Adipose tissue (tissue), 3 donors: ENCODE data around the gene DNAJC25. TPM values are rescaled to one million over a fixed set of nuclear protein-coding genes. Genes with fewer than 3 reads are reported as not detected.
"Not testable (repeated sequence)": the region's sequence is repeated elsewhere in the genome, so short reads cannot be mapped to it uniquely, and the experiment has no call there.

ENCODE experiments used
- H3K27ac ChIP-seq: one replicate; pipeline ENCODE4 v1.5.1; 2013; ENCODE audit warnings: low read depth, low read length
- WGBS, 3 donors: extraction: QIAGEN DNeasy Blood & Tissue Kit; methylation state at CpG; one replicate each; pipeline ENCODE4 v1.1.7; 2013; 5-methylcytosine and 5-hydroxymethylcytosine counted together
- polyA plus RNA-seq, 3 donors: library from polyadenylated mRNA; stranded (reverse); fragments of 200-250 nt; gene quantifications; one replicate each; pipeline ENCODE4 v1.2.3, GENCODE V29; 2013
- donor health status: healthy with polysubstance abuse.
- donor health status: Bipolar disorder and iron deficiency.
- donor health status: healthy.

Gene DNAJC25
- polyA plus RNA-seq = 1 to 10 TPM; 4.1 to 8.0 (median 6.0) TPM

DNA sequence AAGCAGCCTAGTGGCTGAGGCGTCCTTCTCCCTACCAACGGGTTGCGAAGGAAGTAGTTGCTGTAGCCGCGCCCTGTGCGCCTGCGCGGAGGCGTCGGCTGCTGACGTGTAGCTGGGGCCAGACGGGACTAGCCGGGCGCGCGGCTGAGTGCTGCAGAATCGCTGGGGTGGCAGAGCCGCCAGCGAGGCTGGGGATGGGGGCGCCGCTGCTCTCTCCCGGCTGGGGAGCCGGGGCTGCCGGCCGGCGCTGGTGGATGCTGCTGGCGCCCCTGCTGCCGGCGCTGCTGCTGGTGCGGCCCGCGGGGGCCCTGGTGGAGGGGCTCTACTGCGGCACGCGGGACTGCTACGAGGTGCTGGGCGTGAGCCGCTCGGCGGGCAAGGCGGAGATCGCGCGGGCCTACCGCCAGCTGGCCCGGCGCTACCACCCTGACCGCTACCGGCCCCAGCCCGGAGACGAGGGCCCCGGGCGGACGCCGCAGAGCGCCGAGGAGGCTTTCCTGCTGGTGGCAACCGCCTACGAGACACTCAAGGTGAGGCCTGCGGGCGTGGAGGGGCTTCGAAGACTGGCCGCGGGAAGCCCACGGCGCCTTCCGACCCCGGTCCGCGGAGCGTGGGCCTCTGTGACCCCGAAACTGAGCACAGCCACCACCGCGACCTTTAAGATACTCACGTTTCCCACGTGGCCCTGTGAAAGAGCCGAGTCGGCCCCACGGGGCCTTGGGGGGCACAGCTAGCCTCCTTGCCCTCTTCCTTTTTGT, at the start of gene DNAJC25:
Gene DNAJC25, plus strand, starts transcription at position 121 of the 758 bp plus-strand sequence. Its CDS starts 74 bp downstream, at position 195.
- H3K27ac ChIP-seq = peak within 1 kb of the TSS; percentile 17
- 0 to 1% (median 0%) methylated on average over 59 to 79 of the region's 79 CpGs for WGBS, 3 donors

DNA sequence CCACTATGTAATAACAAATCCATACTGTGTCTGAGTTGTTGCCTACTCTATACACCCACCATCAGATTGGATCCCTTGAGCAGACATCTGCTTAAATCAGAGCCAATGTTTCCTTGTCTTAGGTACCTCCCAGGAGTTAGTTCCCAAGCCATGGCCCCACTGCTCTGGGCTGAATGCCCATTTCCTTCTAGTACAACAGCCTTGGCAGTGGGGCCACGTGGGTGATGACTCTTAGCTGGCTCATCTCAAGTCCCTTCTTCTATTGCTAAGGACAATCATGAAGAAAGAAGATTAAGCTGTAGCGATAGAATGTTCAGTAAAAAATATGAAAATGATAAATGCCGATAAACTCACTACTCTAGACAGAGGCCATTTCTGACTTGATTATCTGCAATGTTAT, 48.2 kb upstream of the DNAJC25 start:
- 82 to 88% (median 87%) methylated on average over 3 of the region's 3 CpGs for WGBS, 3 donors
- H3K27ac ChIP-seq = no peak overlapping the region

DNA sequence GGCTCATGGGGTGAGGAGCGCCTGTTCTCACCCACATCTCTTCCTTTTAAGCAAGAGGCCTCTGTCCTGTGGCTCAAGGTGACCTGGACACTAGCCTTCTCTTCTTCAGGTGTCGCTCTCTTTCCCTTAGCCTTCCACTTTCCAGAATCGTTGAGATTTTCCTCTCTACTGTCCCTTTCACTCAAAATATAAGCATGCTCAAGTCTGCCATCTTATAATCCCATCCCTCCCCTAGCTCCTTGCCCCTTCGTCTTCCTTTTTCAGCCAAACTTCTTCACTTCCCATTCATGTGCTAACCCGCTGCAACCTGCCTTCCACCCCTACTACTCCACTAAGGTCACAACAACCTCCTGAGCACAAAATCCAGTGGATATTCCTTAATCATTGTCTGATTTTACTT, 44.8 kb upstream of the DNAJC25 start:
- H3K27ac ChIP-seq = no peak overlapping the region
- WGBS, 3 donors = 93 to 96% (median 96%) methylated on average over 5 of the region's 5 CpGs

DNA sequence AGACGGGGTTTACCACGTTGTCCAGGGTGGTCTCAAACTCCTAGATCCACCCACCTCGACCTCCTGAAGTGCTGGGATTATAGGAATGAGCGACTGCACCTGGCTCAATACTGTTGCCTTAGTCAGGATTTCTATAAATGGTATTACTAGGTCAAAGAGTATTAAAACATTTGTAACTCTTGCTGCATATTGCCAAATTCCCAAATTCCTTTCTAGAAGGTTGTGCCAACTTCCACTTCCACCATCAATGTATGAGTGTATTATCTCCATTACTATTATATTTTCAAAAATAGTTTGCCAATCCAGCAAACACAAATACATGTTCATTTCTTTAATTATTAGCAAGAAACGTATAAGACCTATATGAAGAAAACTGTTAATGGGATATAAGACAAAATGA, 42.3 kb upstream of the DNAJC25 start:
- WGBS, 3 donors = 79 to 93% (median 80%) methylated on average over 5 of the region's 5 CpGs
- no peak overlapping the region for H3K27ac ChIP-seq

DNA sequence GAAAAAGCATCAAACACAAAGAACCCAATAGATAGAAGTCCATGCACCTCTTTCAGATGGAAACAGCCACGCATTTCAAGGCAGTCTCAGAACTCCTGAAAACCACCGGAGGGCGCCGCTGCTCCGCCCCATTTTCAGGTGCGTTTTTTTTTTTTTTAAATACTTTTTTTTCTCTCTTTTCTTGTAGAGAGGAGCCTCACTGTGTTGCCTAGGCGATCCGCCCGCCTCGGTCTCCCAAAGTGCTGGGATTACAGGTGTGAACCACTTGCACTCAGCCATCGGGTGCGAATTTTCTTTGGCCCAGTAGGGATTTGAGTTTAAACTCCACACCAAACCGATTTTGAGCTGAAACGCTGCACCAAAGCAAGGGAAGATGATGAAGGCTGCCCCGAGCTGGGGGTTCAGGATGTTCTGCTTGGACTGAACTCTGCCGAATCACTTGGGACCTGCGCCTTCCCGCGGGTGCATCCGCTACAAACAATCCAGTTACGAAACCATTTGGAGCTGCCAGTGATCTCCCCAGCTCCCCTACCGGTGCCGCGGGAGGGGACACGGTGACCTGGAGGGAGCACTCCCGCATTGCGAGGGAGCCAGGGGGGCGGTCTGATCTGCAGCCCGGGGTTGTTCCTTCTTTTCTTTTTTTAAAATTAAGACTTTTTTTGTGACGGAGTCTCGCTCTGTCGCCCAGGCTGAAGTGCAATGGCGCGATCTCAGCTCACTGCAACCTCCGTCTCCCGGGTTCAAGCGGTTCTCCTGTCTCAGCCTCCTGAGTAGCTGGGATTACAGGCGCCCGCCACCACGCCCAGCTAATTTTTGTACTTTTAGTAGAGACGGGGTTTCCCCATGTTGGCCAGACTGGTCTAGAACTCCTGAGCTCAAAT, 33.0 kb upstream of the DNAJC25 start:
- 0 to 1% (median 1%) methylated on average over 41 of the region's 41 CpGs for WGBS, 3 donors
- H3K27ac ChIP-seq = peak overlapping the region; percentile 62

DNA sequence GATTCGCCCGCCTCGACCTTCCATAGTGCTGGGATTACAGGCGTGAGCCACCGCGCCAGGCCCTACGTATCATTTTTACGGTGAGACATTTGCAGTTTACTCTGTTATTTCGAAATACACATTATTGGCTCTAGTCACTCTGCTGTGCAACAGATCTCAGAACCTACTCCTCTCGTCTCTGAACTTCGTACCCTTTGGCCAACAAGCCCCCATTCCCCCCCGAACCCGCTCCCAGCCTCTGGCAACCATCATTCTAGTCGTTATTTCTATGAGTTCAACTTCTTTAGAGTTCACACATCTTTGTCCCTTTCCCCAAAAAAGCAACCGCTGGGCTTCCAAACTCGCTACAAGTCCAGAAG, 32.4 kb upstream of the DNAJC25 start:
- peak overlapping the region; percentile 62 for H3K27ac ChIP-seq
- WGBS, 3 donors = 1 to 2% (median 2%) methylated on average over 16 of the region's 16 CpGs

DNA sequence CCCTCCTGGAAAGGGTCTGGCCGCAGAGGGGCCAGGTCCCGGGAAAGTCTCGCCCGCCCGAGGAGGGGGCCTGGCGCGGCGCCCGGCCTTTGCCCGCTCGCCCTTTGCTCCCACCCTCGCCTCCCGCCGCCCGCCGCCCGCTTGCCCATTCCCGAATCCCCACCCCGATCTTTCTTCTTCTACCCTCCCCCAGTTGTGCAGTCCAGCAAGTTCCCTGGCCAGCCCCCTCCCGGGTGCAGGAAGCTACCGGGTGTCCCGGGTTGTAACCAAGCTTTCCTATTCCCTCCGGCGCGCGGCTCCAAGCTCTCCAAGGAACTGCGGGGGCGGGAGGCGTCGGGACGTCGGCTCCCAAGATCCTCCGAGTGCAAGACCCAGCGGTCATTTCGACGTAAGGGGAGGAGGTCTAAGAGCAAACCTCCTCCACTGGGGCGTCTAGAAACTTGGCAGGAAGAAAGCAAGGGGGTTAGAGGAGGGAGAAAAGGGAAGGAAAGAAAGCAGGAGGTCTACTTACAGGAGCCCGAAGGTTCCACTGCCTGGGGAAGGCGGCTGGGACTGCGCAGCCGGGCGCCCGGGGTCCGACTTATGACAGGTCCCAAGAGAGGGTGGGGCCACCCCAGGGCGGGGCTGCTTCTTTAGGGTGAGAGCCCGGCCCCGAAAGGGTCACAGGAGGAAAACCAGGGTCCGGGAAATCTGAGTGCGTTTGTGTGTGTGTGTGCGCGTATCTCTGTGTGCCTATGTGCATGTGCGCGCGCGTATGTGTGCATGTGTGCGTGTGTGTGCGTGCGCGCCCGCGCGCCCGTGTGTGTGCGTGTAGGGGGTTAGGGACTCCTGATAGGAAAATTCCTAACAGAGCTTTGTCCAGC, 31.8 kb upstream of the DNAJC25 start, which contains the start of gene PTGR1:
Gene PTGR1, minus strand, starts transcription at position 556 of the 863 bp plus-strand sequence. CDS start 2,225 bp downstream, outside the sequence.
- peak within 1 kb of the TSS; percentile 62 for H3K27ac ChIP-seq
- 0 to 1% (median 1%) methylated on average over 61 to 64 of the region's 64 CpGs for WGBS, 3 donors

DNA sequence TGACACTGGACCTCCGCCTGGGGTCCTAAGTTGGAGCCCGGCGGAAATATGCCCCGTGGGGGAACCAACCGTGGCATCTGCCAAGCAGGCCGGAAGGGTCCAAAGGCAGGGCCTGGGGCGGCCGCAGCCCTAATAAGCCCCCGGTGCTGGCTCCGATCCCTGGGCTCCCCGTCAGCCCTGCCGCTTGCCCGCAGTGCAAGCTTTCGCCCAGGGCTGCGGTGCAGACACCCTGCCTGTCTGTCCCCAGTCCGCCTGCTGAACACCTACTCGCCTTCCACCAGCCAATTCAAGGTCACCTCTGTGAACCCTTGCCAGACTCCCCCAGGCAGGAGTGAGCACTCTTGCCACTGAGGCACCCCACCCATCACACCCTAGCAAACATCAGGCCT, 31.2 kb upstream of the DNAJC25 start:
- no peak overlapping the region for H3K27ac ChIP-seq
- 11 to 40% (median 37%) methylated on average over 15 to 17 of the region's 17 CpGs for WGBS, 3 donors

DNA sequence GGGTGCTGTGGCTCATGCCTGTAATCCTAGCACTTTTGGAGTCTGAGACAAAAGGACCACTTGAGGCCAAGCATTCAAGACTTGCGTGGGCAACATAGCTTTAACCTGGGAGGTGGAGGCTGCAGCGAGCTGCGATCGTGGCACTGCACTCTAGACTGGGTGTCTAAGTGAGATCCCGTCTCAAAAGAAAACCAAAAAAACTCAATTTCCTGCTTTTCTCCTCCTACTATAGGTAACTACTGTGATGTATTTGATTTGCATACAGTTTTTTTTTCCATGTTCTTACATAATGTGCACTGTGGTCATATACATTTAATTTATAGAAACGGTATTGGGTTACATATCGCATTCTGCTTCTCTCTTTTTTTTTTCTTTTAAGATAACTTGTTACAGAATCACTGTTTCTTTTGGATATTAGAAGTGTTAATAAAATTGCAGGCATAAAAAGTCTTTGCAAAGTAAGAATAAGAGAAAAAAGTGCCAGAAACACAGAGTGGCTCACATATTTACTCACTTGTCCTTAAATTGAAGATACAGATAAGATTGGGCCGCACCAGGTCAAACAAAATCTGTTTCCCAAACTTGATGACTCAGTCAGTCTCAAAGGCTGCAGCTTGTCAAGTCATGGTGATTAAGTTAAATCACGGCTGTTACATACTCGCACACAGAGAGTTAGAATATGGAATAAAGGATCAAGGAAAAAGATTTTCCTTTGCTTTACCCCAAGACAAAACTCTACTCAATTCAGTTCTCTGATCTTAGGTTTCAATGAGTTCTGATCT, 29.7 kb upstream of the DNAJC25 start:
- H3K27ac ChIP-seq = no peak overlapping the region
- WGBS, 3 donors = 52 to 80% (median 70%) methylated on average over 10 of the region's 10 CpGs

DNA sequence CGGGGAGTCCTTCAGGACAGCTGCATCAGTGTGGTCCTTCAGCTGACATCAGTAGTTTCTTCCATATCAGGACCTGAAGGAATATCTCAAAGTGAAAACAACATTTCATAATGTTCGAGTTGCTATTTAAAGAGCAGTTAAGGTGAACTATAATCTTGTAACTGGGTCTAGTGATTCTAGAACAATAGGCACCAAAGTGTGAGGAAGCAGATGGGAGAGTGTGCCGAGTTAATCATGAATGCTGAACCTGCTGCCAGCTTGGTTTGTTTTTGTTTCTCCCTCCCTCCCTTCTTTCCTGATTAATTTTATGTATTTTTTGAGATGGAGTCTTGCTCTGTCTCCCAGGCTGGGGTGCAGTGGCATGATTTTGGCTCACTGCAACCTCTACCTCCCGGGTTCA, 28.1 kb upstream of the DNAJC25 start:
- WGBS, 3 donors = 70 to 78% (median 76%) methylated on average over 4 of the region's 4 CpGs
- no peak overlapping the region for H3K27ac ChIP-seq

DNA sequence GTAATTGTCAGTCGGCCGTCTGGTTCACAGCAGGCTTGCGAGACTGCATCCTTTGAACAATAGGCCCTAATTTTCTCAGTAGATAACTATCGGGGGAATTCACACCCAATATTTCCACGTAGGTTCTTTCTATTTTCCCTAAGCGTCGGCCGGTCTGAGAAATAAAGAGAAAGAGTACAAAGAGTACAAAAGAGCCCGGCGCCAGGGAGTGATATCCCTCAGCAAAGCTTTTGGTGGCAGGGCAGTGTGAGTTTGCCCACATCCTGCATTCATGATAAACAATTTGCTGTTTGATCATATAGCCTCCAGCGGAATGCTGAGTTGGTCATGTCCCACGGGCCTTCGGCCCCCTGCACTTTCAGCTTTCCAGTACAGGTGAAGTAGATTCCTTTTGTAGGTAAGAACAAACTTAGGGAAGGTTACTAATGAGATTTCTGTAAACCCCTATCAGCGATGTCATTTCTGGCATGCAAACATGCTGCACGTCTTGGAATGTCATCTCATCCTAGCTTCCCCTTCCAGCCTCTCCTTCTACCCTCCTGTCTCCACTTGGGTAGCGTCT, 27.0 kb upstream of the DNAJC25 start:
- H3K27ac ChIP-seq = no peak overlapping the region
- 81 to 88% (median 87%) methylated on average over 16 of the region's 16 CpGs for WGBS, 3 donors

DNA sequence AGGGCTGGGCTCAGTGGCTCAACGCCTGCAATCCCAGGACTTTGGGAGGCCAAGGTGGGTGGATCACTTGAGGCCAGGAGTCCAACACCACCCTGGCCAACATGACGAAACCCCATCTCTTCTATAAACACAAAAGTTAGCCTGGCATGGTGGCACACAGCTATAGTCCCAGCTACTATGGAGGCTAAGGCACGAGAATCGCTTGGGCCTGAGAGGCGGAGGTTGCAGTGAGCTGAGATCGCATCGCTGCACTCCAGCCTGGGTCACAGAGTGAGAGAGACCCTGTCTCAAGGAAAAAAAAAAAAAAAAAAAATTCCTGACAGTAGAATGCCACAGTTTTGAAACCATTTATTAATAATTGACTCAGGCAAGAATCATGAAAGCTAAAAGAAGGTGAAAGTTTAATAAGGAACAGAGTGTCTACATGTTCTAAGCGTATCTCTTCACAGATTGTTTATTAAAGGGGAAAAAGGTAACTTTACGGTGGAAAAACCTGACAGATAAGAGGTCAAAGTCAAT, 26.0 kb upstream of the DNAJC25 start:
- 75 to 94% (median 90%) methylated on average over 9 of the region's 9 CpGs for WGBS, 3 donors
- no peak overlapping the region for H3K27ac ChIP-seq

DNA sequence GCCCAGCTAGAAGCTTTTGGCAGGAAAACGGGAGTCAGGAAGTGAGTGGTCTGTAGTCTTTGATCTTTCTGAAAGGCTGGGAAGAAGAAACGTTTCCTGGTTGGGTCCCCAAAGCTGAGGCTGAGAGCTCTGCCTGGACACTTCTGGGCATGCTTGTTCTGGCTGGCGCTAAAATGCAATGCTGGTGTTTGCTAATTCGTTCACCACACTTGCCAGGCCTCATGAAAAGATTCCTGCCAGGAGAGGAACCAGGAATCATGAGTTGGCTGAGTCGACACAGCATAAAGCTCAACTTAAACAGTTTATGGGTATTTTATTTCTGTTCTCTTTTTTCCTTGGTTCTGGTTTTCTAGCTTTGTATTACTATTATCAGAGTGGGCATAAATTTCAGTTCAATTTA, 21.0 kb upstream of the DNAJC25 start:
- 57 to 62% (median 58%) methylated on average over 5 of the region's 5 CpGs for WGBS, 3 donors
- H3K27ac ChIP-seq = no peak overlapping the region

DNA sequence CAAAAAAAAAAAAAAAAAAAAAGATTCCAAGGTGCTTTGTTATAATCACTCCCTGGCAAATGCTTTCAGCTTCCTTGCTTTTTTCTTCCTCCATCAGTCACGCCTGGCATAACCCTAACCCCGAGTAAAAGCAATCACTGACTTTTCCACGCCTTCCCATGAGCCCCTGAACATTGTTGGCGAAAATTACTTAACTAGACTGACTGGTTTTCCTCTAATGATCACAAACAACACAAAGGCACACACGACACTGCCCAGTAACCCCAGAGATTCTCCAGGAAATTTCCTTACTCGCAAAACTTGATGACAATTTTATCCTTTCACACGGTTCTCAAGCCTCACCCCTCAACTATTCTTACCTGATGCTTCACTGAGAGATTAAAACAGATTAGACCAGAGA, 20.3 kb upstream of the DNAJC25 start:
- H3K27ac ChIP-seq = no peak overlapping the region
- 69 to 86% (median 82%) methylated on average over 7 of the region's 7 CpGs for WGBS, 3 donors

DNA sequence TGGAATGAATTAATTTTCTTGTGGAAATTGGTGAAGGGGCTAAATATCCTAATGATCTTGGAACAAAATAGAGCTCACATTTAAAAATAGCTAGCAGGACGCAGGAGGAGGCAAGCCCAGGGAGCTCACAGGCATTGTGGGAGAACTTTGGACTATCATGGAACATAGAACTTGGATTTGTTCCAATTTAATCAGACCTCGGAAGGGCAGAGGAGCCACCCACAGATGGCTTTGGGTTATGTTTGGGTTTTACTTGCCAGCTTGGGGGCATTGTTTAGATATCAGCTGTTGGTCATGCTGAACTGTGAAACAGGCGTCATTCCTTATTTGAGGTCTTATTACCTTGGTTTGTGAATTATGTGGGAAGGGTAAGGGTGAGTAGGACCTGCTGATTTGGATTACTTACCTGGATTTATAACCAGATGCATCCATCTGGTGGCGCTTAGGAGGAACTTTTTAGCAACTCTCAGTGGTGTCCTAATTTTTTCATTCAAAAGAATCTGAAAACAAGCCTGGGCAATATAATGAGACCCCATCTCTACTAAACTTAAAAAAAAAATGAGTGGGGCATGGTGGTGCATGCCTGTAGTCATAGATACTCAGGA, 17.6 kb upstream of the DNAJC25 start:
- WGBS, 3 donors = 40 to 57% (median 45%) methylated on average over 4 of the region's 4 CpGs
- H3K27ac ChIP-seq = no peak overlapping the region

DNA sequence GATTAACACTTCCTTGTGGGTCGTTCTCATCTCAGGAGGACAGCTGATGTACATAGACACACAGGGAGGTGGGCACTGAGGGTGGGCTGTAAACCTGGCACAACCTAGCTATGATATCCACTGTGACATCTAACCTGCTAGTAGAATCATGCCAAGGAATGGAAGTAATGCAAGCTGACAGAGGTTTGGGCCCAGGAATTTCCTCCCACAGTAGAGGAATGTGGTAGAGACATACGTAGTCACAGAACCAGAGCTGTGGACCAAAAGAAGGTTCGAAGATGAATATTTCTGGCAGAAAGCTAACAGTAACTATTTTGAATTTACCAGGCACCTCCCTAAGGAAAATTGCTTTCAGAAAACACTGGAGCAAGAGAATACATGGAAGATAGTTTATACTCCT, 15.2 kb upstream of the DNAJC25 start:
- H3K27ac ChIP-seq = no peak overlapping the region

DNA sequence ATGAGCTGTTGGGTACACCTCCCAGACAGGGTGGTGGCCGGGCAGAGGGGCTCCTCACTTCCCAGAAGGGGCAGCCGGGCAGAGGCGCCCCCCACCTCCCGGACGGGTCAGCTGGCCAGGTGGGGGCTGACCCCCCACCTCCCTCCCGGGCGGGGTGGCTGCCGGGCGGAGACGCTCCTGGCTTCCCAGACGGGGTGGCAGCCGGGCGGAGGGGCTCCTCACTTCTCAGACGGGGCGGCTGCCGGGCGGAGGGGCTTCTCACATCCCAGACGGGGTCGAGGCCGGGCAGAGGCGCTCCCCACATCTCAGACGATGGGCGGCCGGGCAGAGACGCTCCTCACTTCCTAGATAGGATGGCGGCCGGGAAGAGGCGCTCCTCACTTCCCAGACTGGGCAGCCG, 13.8 kb upstream of the DNAJC25 start:
- 95 to 96% (median 95%) methylated on average over 24 to 29 of the region's 29 CpGs for WGBS, 3 donors
- H3K27ac ChIP-seq = not testable (repeated sequence)

More for the DNA sequence above, 15.2 kb upstream of the DNAJC25 start:
- WGBS, 3 donors = 60 to 63% (median 62%) methylated on average over 3 of the region's 3 CpGs
